Keratinocyte (primary cell): ENCODE results near the gene TCTN2. TPM values are rescaled to one million over a fixed set of nuclear protein-coding genes. Genes with fewer than 3 reads are reported as not detected.

ENCODE experiments used
- DNase-seq: peaks from one replicate; pipeline ENCODE4 v3.0.0-alpha.2; 2011; ENCODE audit warnings: low read depth, missing footprints, low spot score
- FAIRE-seq: peaks from 2 replicates; lab custom pipeline; 2011; peaks lifted over from hg19 to GRCh38; lab: Jason Lieb, UNC
- H2AFZ ChIP-seq: 2 replicates; pipeline ENCODE4 v1.6.0; 2012; ENCODE audit warnings: low read length, control low read depth, inconsistent platforms; ENCODE audit not compliant: control insufficient read depth
- H3K27ac ChIP-seq: 2 replicates; pipeline ENCODE4 v1.5.1; 2011; ENCODE audit warnings: low read length; ENCODE audit not compliant: control insufficient read depth, insufficient read depth
- H3K27me3 ChIP-seq: 3 replicates; pipeline ENCODE4 v1.6.0; 2011; ENCODE audit warnings: low read length; ENCODE audit not compliant: control insufficient read depth, insufficient read depth; ENCODE audit errors: extremely low read depth
- H3K36me3 ChIP-seq, 2 experiments: 2 replicates in 1 of 2; 3 replicates in 1 of 2; pipeline ENCODE4 v1.5.1; 2011; ENCODE audit warnings: low read length in 2 of 2, mild to moderate bottlenecking in 1 of 2; ENCODE audit not compliant: control insufficient read depth in 2 of 2, insufficient read depth in 2 of 2; ENCODE audit errors: extremely low read depth in 1 of 2
- H3K4me1 ChIP-seq: 3 replicates; pipeline ENCODE4 v1.5.1; 2011; ENCODE audit warnings: low read length; ENCODE audit not compliant: control insufficient read depth, insufficient read depth; ENCODE audit errors: extremely low read depth
- H3K4me2 ChIP-seq: 3 replicates; pipeline ENCODE4 v1.6.0; 2011; ENCODE audit warnings: low read depth, low read length; ENCODE audit not compliant: control insufficient read depth, insufficient read depth; ENCODE audit errors: extremely low read depth
- H3K4me3 ChIP-seq, 3 experiments: fragments of 200-600 bp in 1 of 3; sonication (generic) in 1 of 3; 2 replicates in 2 of 3; 3 replicates in 1 of 3; pipeline ENCODE4 v1.5.1; 2011 to 2016; ENCODE audit warnings: low read length in 3 of 3, mild to moderate bottlenecking in 3 of 3, control low read depth in 2 of 3, inconsistent platforms in 1 of 3, low read depth in 1 of 3, mixed read lengths in 1 of 3, mixed run types in 1 of 3, moderate library complexity in 1 of 3; ENCODE audit not compliant: control insufficient read depth in 2 of 3, insufficient read depth in 2 of 3; ENCODE audit errors: extremely low read depth in 1 of 3
- H3K79me2 ChIP-seq: 2 replicates; pipeline ENCODE4 v1.6.0; 2012; ENCODE audit warnings: low read length; ENCODE audit not compliant: control insufficient read depth, insufficient read depth
- H3K9ac ChIP-seq: 3 replicates; pipeline ENCODE4 v1.6.0; 2011; ENCODE audit warnings: low read length; ENCODE audit not compliant: control insufficient read depth, insufficient read depth; ENCODE audit errors: extremely low read depth
- H3K9me1 ChIP-seq: 3 replicates; pipeline ENCODE4 v1.6.0; 2011; ENCODE audit warnings: low read length; ENCODE audit not compliant: control insufficient read depth, insufficient read depth; ENCODE audit errors: extremely low read depth
- H3K9me3 ChIP-seq: 2 replicates; pipeline ENCODE4 v1.5.1; 2012; ENCODE audit warnings: low read depth, low read length; ENCODE audit not compliant: control insufficient read depth
- H4K20me1 ChIP-seq: 3 replicates; pipeline ENCODE4 v1.6.0; 2011; ENCODE audit warnings: low read length; ENCODE audit not compliant: control insufficient read depth, insufficient read depth; ENCODE audit errors: extremely low read depth
- CTCF ChIP-seq, 3 experiments: IDR thresholded peaks in 1 of 3; conservative IDR thresholded peaks in 1 of 3; optimal IDR thresholded peaks in 1 of 3; 2 replicates in 2 of 3; 3 replicates in 1 of 3; pipeline versions ENCODE3 to v1.5.1; 2011; ENCODE audit warnings: low read length in 3 of 3, mild to moderate bottlenecking in 3 of 3, moderate library complexity in 2 of 3, control low read depth in 1 of 3, inconsistent platforms in 1 of 3; ENCODE audit not compliant: insufficient read depth in 2 of 3; ENCODE audit errors: extremely low read depth in 1 of 3
- EZH2 ChIP-seq: IDR thresholded peaks from one replicate; pipeline ENCODE4 v1.6.1; 2012; ENCODE audit warnings: inconsistent platforms, mild to moderate bottlenecking, low read length, moderate library complexity
- dilution Hi-C: fragments of 300-500 bp; cut with MboI; formaldehyde crosslinking; loops from one replicate; pipeline ENCODE4 v1.7.0; 2020; ENCODE audit warnings: low sequenced_read_pairs; ENCODE audit not compliant: extremely low pct_ligation_motif_present
- polyA plus RNA-seq, 5 experiments: library from polyadenylated mRNA; depleted of rRNA in 3 of 5; stranded (reverse) in 3 of 5; stranded (forward) in 1 of 5; unstranded in 1 of 5; fragments of >200 nt; gene quantifications; 1 replicate in 1 of 5; 2 replicates in 3 of 5; 3 replicates in 1 of 5; pipeline versions ENCODE4 v1.2.1 to v1.2.3, GENCODE V29; 2011 to 2012; ENCODE audit warnings: missing spikeins in 2 of 5, low read depth in 1 of 5, low replicate concordance in 1 of 5

TCTN2 gene
- polyA plus RNA-seq, 1 donor (not counting 4 experiments of a cell fraction or from before 2014, with no cell fraction given) = 3.2 TPM

GRCh38 chr12:123643911-123644310 is 27.0 kb upstream of the TCTN2 start:
- Histone ChIP-seq H3K36me3 (peaks cover 23 to 24% of the 10 kb centered on the region in 2 experiments), H3K4me1 (peaks cover 3% of the 10 kb centered on the region), H3K27ac (no peak overlapping the region), H3K9me1 (no peaks in the 10 kb centered on the region), H3K27me3 (no peaks in the 10 kb centered on the region), H4K20me1 (no peaks in the 10 kb centered on the region), H3K9ac (no peak overlapping the region), H3K79me2 (peaks cover 15% of the 10 kb centered on the region), H2AFZ (no peak overlapping the region), H3K4me2 (no peak overlapping the region), H3K4me3 (no peak overlapping the region), H3K9me3 (no peaks in the 10 kb centered on the region)
- dilution Hi-C loops = no loop called here
- no peak for TF ChIP-seq CTCF (optimal IDR thresholded peaks at IDR 0.05 in 1 of 3, IDR thresholded peaks at IDR 0.05 in 1 of 3, conservative IDR thresholded peaks at IDR 0.05 in 1 of 3; ENCODE audit: extremely low read depth in 1 of 3, insufficient read depth in 2 of 3, low read length in 3 of 3)
- FAIRE-seq (no peak), DNase-seq (no peak)

GRCh38 chr12:123645380-123645779 is 25.5 kb upstream of the TCTN2 start:
- no peaks in the 10 kb centered on the region for H3K9me1 ChIP-seq
- peaks cover 3% of the 10 kb centered on the region for H3K4me1 ChIP-seq
- no peak for DNase-seq
- no peak overlapping the region for H3K27ac ChIP-seq
- no peak overlapping the region for H3K9ac ChIP-seq
- no peak overlapping the region for H3K4me2 ChIP-seq
- dilution Hi-C loops = no loop called here
- no peaks in the 10 kb centered on the region for H4K20me1 ChIP-seq
- H3K79me2 ChIP-seq = peaks cover 8% of the 10 kb centered on the region
- TF ChIP-seq EZH2 (no peak), CTCF (optimal IDR thresholded peaks at IDR 0.05 in 1 of 3, IDR thresholded peaks at IDR 0.05 in 1 of 3, conservative IDR thresholded peaks at IDR 0.05 in 1 of 3; ENCODE audit: extremely low read depth in 1 of 3, insufficient read depth in 2 of 3, low read length in 3 of 3) (no peak)
- FAIRE-seq = no peak
- H3K9me3 ChIP-seq = no peaks in the 10 kb centered on the region
- H3K36me3 ChIP-seq = peaks cover 20 to 25% of the 10 kb centered on the region in 2 experiments
- no peaks in the 10 kb centered on the region for H3K27me3 ChIP-seq
- no peak overlapping the region for H2AFZ ChIP-seq
- H3K4me3 ChIP-seq = no peak overlapping the region
